Fibroblast of pulmonary artery (primary cell): ENCODE data around the gene DLGAP4.

Experiments
- DNase-seq: peaks from one replicate; pipeline ENCODE4 v3.0.0-alpha.2; 2010; ENCODE audit warnings: low read depth
- H3K4me3 ChIP-seq: replicated peaks from 2 replicates; pipeline ENCODE4 v1.5.1; 2011; ENCODE audit warnings: low read depth, mild to moderate bottlenecking, control low read depth, low read length, moderate library complexity
- CTCF ChIP-seq: IDR thresholded peaks from 2 replicates; pipeline ENCODE4 v1.5.1; 2011; ENCODE audit warnings: mild to moderate bottlenecking, control low read depth, low read length, inconsistent platforms; ENCODE audit errors: missing control alignments

The DLGAP4 gene

DNA sequence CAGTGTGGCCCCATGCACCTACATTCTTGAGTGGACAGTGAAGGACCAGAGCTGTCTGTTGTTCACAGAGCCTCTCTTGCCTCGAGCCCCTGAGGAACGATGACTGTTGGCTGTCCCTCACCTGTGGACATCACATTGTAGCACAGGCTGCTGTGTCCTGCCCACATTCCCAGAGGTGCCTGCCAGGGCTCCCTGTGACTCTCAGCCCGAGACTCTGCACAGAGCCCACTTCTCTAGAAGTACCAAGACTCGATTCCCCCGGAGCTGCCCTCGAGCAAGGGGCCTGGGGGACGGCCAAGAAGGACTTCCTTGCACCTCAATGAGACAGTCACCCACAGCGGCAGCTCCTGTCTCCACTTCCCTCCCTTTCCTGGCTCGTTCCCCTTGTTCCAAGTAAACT lies 28.6 kb upstream of the DLGAP4 start:
- no peak overlapping the region for H3K4me3 ChIP-seq
- no peak for TF ChIP-seq CTCF
- no peak for DNase-seq

GRCh38 chr20:36279362-36279761 lies 26.8 kb upstream of the DLGAP4 start:
- no peak for DNase-seq
- TF ChIP-seq CTCF = no peak
- H3K4me3 ChIP-seq = no peak overlapping the region

DNA sequence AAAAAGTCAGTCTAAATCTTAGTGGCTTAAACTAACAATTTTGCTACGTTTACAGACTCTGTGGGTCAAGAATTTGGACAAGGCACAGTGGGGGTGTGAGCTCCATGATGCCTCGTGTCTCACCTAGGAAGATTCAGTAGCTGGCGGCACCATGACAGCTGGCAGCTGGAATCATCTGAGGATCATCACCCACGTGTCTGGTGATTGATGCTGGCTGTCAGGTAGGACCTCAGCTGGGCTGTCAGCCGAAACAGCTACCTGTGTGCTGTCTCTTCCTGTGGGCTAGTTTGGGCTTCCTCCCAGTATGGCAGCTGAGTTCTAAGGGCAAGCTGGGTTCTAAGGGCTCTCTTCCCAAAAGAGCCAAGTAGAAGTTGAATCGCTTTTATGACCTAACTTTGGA lies 26.4 kb upstream of the DLGAP4 start:
- TF ChIP-seq CTCF = no peak
- no peak for DNase-seq
- H3K4me3 ChIP-seq = no peak overlapping the region

DNA sequence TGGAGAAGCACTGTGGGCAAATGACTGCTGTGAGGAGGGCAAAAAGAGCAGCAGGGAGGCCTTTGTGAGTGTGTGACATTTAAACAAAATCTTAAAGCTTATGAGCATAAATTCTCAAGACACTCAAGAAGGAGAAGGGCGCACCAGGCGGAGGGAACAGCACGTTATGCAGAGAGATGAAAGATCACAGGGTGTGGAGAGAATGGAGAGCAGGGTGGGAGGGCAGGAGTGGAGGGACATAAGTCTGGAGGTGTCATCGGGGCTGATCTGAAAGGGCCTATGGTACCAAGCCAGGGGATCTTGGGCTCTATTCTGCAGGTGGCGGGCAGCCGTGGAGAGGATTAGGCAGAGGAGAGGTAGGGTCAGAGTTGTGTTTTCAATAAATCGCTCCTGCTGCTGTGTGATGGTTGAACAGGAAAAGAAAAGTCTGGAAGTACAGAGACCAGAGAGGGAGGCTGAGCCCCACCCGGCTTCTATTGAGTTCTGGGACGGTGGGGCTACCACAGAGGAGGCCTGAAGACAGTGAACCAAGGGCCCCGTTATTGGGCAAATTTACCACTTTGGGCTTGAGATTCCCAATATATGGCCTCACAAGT lies 24.3 kb upstream of the DLGAP4 start:
- DNase-seq = no peak
- H3K4me3 ChIP-seq = no peak overlapping the region
- TF ChIP-seq CTCF = no peak

DNA sequence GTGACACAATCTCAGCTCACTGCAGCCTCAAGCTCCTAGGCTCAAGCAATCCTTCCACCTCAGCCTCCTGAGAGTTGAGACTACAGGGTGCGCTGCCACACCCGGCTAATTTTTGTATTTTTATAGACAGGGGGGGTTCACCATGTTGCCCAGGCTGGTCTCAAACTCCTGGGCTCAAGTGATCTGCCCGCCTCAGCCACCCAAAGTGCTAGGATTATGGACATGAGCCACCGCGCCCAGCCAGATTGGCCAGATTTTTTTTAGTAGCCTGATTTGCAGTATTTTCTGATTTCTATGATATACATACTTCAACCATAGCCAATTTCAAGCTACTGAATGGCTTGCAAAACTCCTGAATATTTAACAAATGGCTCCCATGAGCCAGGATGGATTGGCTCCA lies 21.4 kb upstream of the DLGAP4 start:
- H3K4me3 ChIP-seq = no peak overlapping the region
- TF ChIP-seq CTCF = no peak
- DNase-seq = no peak

GRCh38 chr20:36285746-36286447 lies 20.2 kb upstream of the DLGAP4 start:
- TF ChIP-seq CTCF = no peak
- H3K4me3 ChIP-seq = no peak overlapping the region
- DNase-seq = no peak

GRCh38 chr20:36297656-36298055 lies 8.5 kb upstream of the DLGAP4 start:
- no peak for TF ChIP-seq CTCF
- H3K4me3 ChIP-seq = no peak overlapping the region
- no peak for DNase-seq
